Measurements from ENCODE around the gene MYMK.
"Not testable (repeated sequence)": the region's sequence is repeated elsewhere in the genome, so short reads cannot be mapped to it uniquely, and the experiment has no call there.

MYMK gene, protein sequence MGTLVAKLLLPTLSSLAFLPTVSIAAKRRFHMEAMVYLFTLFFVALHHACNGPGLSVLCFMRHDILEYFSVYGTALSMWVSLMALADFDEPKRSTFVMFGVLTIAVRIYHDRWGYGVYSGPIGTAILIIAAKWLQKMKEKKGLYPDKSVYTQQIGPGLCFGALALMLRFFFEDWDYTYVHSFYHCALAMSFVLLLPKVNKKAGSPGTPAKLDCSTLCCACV

DNA sequence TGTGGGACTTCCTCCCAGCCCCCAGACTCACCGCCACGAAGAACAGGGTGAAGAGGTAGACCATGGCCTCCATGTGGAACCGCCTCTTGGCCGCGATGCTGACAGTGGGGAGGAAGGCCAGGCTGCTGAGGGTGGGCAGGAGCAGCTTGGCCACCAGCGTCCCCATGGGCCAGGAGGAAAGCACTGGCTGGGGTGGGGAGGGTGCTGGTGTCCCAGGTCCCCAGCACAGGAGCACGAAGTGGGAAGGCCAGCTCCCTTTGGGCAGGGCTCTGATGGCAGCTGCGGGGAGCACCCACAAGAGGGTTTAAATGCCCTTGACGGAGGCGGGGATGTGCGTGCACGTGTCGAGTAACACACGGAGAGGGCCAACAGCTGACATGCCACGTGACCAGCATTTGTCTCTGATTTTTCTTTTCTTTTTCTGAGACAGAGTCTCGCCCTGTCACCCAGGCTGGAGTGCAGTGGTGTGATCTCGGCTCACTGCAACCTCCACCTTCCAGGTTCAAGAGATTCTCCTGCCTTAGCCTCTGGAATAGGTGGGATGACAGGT lies at the start of gene MYMK:
MYMK (minus strand) TSS at position 281 of the 550 bp plus-strand sequence; CDS start at position 166, 115 bp downstream.
- no peak for DNase-seq (ENCODE audit: low read depth in 2 of 2)

DNA sequence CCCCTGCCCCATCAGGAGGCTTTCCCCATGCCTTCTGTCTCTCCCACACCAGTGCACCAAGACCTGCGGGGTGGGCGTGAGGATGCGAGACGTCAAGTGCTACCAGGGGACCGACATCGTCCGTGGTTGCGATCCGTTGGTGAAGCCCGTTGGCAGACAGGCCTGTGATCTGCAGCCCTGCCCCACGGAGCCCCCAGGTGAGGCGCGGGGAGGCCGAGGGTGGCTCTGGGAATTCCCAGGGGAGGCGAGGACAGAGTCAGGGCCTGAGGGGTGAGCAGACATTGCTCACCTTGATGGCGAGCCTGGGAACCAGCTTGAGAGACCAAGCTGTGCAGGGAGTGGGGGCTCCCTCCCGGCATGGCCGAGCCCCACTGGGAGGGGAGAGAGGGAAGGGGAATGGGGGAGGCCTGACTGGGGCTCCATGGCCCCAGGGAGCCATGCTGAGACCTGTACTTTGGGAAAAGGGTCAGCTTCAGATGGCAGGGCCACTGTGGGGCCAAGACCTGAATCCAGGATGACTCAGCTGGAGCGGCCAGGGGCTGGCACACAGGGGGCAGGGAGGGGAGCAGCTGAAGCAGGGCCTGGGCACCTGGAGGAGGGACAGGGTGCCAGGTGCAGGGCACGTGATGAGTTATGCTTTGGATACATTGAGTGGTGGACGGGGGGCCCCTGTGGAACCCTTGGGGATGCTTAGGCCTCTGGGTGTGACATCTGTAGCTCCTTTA lies 49.2 kb upstream of the MYMK start:
- DNase-seq (ENCODE audit: low read depth in 2 of 2) = no peak

DNA sequence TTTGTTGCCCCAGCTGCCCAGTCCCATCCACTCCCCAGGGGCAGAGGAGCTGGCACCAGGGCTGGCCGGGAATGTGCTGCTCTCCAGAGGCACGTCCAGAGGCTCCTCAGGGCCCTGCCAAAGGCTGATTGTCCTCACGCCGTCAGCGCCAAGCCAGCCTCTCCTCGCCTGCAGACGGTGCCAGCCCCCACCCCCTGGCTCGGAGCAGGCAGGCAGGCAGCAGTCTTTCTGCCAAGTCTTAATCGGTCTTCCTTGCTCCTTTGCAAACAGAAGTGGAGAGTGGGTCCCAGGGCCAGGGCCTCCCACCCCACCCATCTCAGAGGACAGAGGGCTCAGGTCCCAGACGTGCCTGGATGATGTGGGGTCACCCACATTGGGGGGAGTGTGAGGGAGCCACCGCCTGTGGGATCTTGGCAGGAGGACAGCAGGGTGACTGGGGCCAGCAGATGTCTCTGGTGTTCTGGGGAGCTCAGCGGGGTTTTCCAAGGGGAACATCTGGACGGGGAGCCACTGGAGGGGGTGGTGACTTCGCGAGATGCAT lies 48.1 kb upstream of the MYMK start:
- no peak for DNase-seq (ENCODE audit: low read depth in 2 of 2)

DNA sequence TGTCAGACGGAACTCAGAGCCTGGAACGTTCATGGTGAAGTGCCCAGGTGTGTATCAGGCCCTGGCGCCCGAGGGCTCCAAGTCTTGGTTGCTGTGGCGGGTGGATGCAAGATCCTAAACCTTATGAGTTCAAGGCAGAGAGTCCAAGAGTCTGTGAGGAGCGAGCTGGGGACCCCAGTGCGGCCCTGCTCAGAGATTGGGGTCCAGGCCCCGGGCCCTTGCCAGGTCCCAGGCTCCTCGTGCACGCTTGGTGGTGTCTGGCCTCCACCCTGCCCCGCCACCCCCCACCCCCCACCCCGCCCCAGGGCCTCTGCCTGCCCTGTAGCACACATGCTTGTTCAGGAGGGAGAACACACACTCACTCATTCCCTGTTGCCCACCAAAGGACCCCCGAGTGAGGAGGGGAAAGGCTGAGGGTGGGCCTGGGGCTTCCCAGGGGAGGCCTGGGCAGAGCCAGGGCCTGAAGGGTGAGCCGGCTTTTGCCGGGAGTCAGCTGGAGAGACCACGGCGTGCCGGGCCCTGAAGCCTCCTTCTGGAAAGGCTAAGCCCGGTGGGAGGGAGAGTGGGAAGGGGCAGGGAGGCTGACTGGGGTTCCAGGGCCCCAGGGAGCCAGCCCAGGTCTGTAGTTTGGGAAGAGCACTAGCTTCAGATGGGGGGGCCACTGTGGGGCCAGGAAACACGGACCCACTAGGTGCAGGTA lies 47.3 kb upstream of the MYMK start:
- no peak for DNase-seq (ENCODE audit: low read depth in 2 of 2)

DNA sequence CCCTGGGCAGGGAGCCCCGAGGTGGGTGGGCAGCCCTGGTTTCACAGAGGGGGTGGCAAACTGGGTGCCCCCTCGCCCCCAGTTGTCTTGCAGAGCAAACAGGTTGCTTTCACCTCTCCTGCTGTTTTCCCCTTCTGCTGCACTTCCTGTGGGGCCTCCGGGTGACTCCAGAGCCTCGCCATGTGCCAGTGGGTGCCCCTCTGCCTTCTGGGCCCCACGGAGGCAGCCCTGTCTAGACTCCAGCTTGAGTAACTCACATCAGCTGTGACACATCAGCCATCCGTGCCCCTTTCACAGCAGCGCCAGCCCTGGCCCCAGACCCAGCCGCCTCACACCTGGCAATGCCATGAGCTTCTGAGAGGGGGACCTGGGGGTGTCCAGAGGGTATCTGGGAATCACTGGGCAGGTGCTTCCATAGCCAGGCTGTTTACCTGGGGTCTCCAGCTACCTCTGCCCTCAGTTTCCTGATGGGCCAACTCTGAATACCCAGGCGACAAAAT lies 46.7 kb upstream of the MYMK start:
- no peak for DNase-seq (ENCODE audit: low read depth in 2 of 2)

DNA sequence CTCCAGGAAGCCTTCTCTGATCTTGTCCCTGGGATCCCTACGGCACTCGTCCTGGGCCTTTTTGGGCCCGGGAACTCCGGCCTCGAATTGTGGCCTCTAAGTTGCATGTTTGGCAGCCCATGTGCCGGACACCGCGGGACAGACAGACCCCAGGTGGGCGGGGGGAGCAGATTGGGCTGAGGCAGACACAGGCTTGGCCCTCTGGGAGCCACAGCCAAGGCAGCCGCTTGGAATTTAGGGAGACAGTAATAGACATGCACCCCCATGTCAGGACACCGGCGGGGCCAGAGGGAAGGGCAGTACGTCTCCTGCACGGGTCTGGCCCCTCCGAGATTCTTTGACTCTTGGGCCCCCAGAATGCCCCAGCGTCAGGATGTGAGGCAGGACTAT lies 45.9 kb upstream of the MYMK start:
- no peak for DNase-seq (ENCODE audit: low read depth in 2 of 2)

DNA sequence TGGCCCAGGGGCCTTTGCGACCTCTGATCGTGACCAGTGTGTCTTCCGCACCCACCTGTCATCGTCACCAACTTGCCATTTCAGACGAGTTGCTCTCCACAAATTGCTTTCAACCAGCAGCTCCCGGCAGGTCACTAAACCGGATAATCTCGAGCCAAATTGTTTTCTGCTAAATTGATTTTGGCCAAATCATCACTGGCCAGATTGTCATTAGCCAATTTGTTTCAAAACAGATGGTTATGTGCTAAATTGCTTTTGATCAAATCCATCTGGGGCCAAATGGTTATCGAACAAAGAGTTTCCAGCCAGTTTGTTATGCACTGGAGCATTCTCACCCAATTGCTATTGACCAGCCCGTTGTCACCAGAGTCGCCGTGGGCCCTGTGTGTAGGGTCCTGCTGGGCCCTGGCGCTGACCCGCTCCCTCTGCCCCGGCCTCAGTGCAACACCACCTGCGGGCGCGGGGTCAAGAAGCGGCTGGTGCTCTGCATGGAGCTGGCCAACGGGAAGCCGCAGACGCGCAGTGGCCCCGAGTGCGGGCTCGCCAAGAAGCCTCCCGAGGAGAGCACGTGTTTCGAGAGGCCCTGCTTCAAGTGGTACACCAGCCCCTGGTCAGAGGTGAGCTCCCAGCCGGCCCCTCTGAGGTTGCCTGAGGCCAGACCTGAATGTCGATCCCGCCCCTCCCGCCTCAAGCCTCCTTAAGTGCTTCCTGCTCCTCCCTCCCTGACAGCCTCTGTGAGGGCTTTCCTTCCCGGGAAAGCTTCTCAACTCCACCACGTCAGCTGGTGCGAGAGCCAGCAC lies 45.3 kb upstream of the MYMK start:
- no peak for DNase-seq (ENCODE audit: low read depth in 2 of 2)

DNA sequence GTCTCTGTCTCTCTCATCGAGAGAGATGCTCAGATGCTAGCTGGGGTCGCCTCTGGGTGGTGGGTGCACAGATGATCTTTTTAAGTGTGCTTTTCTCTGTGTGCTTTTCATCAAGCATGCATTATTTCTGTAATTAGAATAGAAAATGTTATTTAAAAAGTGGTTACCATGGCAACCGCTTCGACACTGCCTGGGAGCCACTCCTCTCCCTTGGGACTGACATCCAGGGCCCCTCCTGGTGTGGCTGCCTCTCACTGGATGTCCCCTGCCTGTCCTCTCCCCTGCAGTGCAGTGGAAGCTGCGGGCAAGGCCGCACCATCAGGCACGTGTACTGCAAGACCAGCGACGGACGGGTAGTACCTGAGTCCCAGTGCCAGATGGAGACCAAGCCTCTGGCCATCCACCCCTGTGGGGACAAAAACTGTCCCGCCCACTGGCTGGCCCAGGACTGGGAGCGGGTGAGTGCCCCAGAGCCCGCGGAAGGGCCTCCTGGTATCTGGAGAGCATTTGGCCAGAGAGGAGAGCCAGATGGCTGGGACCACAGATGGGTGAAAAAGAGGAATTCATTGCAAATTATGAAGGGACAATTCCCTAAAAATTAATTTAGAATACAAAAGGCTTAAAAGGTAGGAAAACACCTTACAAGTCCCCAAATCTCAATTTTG lies 44.5 kb upstream of the MYMK start:
- no peak for DNase-seq (ENCODE audit: low read depth in 2 of 2)

DNA sequence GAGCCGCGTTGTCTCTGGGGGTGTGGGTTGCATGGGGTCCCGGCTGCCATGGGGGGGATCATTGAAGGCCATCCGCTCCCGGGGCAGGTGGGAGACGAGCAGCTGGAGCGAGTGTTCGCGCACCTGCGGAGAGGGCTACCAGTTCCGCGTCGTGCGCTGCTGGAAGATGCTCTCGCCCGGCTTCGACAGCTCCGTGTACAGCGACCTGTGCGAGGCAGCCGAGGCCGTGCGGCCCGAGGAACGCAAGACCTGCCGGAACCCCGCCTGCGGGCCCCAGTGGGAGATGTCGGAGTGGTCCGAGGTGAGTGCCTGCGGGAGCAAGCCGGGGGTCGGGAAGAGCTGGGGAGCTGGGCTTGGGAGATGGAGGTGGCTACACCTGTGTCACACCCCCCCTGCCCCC lies 43.4 kb upstream of the MYMK start:
- DNase-seq (ENCODE audit: low read depth in 2 of 2) = no peak

DNA sequence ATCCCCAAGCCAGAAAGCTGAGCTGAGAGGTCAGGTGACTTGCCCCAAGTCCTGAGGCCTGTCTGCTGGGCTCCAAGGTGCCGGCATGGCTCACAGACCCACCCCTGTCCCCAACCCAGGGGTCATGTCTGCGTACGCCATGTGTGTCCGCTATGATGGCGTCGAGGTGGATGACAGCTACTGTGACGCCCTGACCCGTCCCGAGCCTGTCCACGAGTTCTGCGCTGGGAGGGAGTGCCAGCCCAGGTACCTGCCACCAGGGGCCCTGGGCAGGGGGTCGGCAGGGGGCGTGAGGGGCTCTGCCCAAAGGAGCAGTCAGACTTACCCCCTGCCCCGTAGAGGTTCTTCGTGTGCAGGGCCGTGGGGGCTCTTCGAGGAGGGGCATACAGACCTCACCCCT lies 42.1 kb upstream of the MYMK start:
- DNase-seq (ENCODE audit: low read depth in 2 of 2) = no peak

DNA sequence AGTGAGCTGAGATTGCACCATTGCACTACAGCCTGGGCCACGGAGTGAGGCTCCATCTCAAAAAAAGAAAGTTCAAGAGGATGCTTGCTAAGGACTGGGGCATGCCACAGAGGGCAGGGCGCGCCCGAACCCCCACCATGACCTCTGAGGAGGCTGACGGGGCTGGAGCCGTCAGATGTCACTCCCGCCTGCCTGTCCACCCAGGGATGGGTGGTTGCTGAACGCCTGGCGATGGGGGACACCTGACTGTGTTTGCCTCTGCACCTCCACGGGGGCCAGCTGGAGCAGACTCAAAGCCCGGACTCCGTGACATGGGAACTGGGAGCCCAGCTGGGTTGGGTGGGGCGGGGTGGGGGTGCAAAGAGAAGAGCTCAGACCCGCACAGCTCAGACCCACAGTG lies 41.6 kb upstream of the MYMK start:
- no peak for DNase-seq (ENCODE audit: low read depth in 2 of 2)

DNA sequence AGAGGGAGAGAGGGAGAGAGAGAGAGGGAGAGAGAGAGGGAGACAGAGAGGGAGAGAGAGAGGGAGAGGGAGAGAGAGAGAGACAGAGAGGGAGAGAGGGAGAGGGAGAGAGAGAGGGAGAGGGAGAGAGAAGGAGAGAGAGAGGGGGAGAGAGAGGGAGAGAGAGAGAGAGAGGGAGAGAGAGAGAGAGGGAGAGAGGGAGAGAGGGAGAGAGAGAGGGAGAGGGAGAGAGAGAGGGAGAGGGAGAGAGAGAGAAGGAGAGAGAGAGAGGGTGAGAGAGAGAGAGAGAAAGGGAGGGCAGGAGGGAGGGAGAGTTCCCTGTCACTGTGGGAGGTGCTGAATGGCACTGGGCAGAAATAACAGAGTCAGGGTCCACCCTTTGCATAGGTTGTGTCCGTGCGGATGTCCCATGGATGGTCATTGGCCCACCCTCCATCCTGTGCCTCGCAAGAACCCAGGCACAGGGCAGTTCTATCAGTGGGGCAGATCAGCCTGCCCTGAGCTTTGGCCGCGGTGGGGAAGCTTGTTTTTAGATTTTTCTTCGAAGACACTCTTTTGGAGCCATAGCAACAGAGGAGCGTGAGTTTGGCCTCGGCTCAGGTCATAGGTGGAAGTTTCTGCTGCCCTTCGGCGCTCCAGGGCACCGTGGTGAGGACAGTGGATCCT lies 39.8 kb upstream of the MYMK start:
- no peak for DNase-seq (ENCODE audit: low read depth in 2 of 2)

DNA sequence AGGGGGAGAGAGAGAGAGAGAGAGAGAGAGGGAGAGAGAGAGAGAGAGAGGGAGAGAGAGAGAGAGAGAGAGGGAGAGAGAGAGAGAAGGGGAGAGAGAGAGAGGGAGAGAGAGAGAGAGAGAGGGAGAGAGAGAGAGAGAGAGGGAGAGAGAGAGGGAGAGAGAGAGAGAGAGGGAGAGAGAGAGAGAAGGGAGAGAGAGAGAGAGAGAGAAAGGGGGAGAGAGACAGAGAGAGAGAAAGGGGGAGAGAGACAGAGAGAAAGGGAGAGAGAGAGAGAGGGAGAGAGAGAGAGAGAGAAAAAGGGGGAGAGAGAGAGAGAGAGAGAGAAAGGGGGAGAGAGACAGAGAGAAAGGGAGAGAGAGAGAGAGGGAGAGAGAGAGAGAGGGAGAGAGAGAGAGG lies 39.1 kb upstream of the MYMK start:
- not testable (repeated sequence) for DNase-seq (ENCODE audit: low read depth in 2 of 2)

DNA sequence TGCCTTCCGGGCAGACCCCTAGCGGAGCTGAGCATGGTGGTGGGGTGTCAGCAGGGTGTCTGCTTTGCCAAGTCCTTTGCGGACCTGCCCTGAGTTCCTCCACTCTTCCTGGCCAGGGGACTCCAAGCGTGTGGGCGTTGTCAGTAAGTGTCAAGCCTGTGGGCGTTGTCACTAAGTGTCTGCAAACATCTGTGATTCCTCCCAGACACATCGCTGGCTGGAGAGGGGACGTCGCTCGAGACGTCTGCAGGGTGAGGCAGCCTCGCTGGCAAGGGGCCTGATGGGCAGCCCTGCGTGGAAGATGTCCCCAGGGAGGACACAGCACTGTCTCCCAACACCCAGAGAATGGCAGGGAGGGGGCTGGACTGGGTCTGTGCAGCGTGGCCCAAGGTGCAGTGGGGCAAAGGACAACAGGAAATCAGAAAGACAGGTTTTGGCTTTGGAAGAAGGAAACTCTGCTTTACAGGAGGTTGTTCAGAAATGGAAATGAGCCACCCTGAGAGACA lies 38.6 kb upstream of the MYMK start:
- DNase-seq (ENCODE audit: low read depth in 2 of 2) = no peak

DNA sequence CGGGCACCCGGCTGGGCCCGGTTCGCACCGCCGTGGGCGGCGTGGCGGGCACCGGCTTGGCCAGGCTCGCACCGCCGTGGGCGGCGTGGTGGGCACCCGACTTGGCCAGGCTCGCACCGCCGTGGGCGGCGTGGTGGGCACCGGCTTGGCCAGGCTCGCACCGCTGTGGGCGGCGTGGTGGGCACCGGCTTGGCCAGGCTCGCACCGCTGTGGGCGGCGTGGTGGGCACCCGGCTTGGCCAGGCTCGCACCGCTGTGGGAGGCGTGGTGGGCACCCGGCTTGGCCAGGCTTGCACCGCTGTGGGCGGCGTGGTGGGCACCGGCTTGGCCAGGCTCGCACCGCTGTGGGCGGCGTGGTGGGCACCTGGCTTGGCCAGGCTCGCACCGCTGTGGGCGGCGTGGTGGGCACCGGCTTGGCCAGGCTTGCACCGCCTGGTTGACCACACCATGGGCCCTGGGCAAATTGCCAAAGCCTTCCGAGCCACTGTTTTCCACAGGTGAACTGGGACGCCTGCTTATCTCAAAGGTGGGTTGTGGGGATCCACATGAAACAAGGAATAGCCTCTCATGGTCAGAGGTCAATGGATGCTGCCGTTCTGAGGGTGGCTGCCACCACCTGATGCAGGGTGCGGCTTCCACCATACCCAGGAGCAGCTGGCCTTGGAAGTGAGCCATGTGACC lies 38.0 kb upstream of the MYMK start:
- no peak for DNase-seq (ENCODE audit: low read depth in 2 of 2)

DNA sequence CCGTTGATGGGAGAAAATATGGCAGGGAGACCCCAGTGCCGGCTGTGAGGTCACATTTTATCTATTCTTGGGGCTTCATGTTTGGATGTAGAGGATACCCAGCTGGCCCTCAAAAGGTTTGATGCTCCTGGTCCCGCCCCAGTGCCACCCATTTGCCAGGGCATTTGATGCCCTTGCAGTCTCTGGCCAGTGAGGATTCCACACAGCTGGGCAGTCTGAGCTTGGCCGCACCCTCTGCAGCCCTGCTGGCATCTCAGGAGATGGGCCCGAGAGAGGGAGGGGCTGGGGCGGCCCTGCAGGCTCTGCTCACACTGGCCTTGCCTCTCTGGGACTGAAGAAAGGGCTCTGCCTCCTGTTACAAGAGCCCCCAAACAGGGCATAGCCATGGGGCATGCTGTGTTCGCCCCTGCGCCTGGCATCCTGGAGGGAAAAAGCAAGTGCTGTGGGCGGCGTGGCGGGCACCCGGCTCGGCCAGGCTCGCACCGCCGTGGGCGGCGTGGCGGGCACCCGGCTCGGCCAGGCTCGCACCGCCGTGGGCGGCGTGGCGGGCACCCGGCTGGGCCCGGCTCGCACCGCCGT lies 37.3 kb upstream of the MYMK start:
- no peak for DNase-seq (ENCODE audit: low read depth in 2 of 2)

DNA sequence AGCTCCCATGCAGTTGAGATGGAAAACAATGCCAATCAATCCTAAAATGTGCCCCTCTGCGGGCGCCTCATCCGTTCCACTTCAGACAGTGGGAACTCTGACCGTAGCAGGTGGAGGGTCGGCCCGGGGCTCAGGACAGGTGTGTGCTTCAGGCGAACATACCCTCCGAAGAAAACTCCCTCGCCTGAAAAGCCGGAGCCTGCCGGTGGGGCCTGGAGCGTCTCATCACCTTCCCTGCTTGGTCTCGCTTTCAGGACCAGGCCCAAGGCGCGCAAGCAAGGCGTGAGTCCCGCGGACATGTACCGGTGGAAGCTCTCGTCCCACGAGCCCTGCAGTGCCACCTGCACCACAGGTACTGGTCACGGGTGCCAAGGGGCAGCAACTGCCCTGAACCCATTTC lies 36.2 kb upstream of the MYMK start:
- no peak for DNase-seq (ENCODE audit: low read depth in 2 of 2)

DNA sequence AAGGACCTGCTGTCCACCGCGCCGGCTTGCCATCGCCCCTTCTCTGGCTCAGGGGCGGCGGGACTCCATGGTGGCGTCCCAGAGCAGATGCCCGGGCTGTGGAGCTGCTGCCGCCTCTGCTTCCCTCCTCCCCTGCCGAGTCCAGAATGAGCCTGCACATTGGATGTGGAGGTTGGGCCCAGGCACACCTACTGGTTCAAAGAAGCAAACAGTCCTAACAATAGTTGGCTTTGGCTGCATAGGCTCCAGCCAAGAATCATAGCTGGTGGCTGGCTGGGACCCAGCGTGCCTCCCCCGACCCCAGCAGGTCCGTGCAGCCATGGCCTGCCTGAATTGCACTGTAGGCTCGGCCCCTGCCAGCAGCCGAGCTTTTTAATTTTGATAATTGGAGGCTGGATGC lies 35.6 kb upstream of the MYMK start:
- no peak for DNase-seq (ENCODE audit: low read depth in 2 of 2)

Measured in fibroblast of skin of left biceps (primary cell).